Upper lobe of left lung (tissue), 6 donors: Measurements from ENCODE around the gene CIC. TPM values are rescaled to one million over a fixed set of nuclear protein-coding genes. Genes with fewer than 3 reads are reported as not detected.

Experiments used
- ATAC-seq, 2 donors: fragments of 200-7000 bp; cut with Tn5 transposase; one replicate each; pipeline ENCODE4 v1.9.1; 2022; ENCODE audit warnings: mild to moderate bottlenecking in 2 of 2, moderate library complexity in 2 of 2; ENCODE audit not compliant: low FRiP score in 2 of 2
- DNase-seq, 2 donors: peaks; one replicate each; pipeline ENCODE4 v3.0.0-alpha.2; 2019 to 2020
- H3K27ac ChIP-seq, 4 donors: fragments of 200-600 bp; sonication (generic); one replicate each; pipeline ENCODE4 v1.5.1; 2016 to 2019
- H3K27me3 ChIP-seq, 4 donors: fragments of 200-600 bp; sonication (generic); one replicate each; pipeline ENCODE4 v1.5.1; 2017 to 2019
- H3K36me3 ChIP-seq, 4 donors: fragments of 200-600 bp; sonication (generic); one replicate each; pipeline ENCODE4 v1.5.1; 2016 to 2019
- H3K4me1 ChIP-seq, 4 donors: fragments of 200-600 bp; sonication (generic); one replicate each; pipeline ENCODE4 v1.5.1; 2018 to 2019
- H3K4me3 ChIP-seq, 4 donors: fragments of 200-600 bp; sonication (generic); one replicate each; pipeline ENCODE4 v1.5.1; 2017 to 2019; ENCODE audit warnings: mild to moderate bottlenecking in 2 of 4, moderate library complexity in 1 of 4
- H3K9me3 ChIP-seq, 4 donors: fragments of 200-600 bp; sonication (generic); one replicate each; pipeline ENCODE4 v1.5.1; 2018 to 2019
- EP300 ChIP-seq, 4 donors: sonication (generic); formaldehyde crosslinking; IDR thresholded peaks; one replicate each; pipeline ENCODE4 v1.5.1; 2017; ENCODE audit warnings: antibody characterized with exemption in 4 of 4, control low read depth in 2 of 4
- POLR2A ChIP-seq, 4 donors: fragments of 450-650 bp; IDR thresholded peaks; one replicate each; pipeline ENCODE4 v1.5.1; 2016 to 2017; ENCODE audit warnings: antibody characterized with exemption in 4 of 4, mild to moderate bottlenecking in 2 of 4
- POLR2AphosphoS5 ChIP-seq, 2 donors: sonication (generic); formaldehyde crosslinking; IDR thresholded peaks; one replicate each; pipeline ENCODE4 v1.5.1; 2017; ENCODE audit warnings: antibody characterized with exemption in 2 of 2
- WGBS, 2 donors: methylation state at CpG; one replicate each; pipeline ENCODE4 v1.1.5; 2017 to 2018; 5-methylcytosine and 5-hydroxymethylcytosine counted together
- total RNA-seq, 6 donors: library from RNA; depleted of rRNA in 4 of 6; stranded (reverse); fragments of >200 nt in 4 of 6; gene quantifications; one replicate each; pipeline versions ENCODE4 v1.1.0 to v1.2.1, GENCODE V29; 2016 to 2021
- TF ChIP-seq, protein P1 (sequence below), 6 experiments: fragments of 450-650 bp in 4 of 6; fragments of 200-600 bp in 2 of 6; sonication (generic) in 2 of 6; IDR thresholded peaks; one replicate each; pipeline ENCODE4 v1.5.1; 2016 to 2019; ENCODE audit warnings: antibody characterized with exemption in 6 of 6
- donor health status: DM: no; HTN: no; CAD: no; lungs with moderate emphysema.
- donor health status: DM: no; HTN: yes; CAD: no; lungs with severe emphysema.

CIC gene
- total RNA-seq, 6 donors from 2014 or later = 52.6 to 170 (median 77.7) TPM

DNA sequence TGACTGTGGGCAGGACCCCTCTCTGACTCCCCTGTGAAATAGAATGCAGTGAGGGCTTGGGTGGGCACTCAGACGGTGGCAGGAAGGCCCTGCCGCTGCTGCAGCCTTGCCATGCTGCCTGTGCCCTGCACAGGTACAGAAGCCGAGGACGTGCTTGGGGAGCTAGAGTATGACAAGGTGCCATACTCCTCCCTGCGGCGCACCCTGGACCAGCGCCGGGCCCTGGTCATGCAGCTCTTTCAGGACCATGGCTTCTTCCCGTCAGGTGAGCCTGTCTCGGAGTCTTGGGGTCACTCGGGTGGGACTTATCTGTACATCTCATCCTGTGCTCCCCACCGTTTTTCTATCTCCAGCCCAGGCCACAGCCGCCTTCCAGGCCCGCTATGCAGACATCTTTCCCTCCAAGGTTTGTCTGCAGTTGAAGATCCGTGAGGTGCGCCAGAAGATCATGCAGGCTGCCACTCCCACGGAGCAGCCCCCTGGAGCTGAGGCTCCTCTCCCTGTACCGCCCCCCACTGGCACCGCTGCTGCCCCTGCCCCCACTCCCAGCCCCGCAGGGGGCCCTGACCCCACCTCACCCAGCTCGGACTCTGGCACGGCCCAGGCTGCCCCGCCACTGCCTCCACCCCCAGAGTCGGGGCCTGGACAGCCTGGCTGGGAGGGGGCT, 25.6 kb downstream of the CIC start:
- H3K27me3 ChIP-seq = no peaks in the 10 kb centered on the region
- TF ChIP-seq, protein P1, sequence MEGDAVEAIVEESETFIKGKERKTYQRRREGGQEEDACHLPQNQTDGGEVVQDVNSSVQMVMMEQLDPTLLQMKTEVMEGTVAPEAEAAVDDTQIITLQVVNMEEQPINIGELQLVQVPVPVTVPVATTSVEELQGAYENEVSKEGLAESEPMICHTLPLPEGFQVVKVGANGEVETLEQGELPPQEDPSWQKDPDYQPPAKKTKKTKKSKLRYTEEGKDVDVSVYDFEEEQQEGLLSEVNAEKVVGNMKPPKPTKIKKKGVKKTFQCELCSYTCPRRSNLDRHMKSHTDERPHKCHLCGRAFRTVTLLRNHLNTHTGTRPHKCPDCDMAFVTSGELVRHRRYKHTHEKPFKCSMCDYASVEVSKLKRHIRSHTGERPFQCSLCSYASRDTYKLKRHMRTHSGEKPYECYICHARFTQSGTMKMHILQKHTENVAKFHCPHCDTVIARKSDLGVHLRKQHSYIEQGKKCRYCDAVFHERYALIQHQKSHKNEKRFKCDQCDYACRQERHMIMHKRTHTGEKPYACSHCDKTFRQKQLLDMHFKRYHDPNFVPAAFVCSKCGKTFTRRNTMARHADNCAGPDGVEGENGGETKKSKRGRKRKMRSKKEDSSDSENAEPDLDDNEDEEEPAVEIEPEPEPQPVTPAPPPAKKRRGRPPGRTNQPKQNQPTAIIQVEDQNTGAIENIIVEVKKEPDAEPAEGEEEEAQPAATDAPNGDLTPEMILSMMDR (IDR thresholded peaks at IDR 0.05) = no peak
- no peak for TF ChIP-seq POLR2A (IDR thresholded peaks at IDR 0.05)
- no peak for TF ChIP-seq POLR2AphosphoS5 (IDR thresholded peaks at IDR 0.05)
- no peak for TF ChIP-seq EP300 (IDR thresholded peaks at IDR 0.05)
- H3K4me1 ChIP-seq = no peaks in the 10 kb centered on the region
- peaks cover 21 to 69% (median 57%) of the 10 kb centered on the region in 4 donors for H3K36me3 ChIP-seq
- no peak overlapping the region for H3K27ac ChIP-seq
- WGBS, 2 donors = 82 to 87% methylated on average over 15 to 24 of the region's 24 CpGs
- H3K4me3 ChIP-seq = no peak overlapping the region
- ATAC-seq = no peak
- peak in 1 of 2 donors; percentile 78 for DNase-seq
- no peaks in the 10 kb centered on the region for H3K9me3 ChIP-seq

DNA sequence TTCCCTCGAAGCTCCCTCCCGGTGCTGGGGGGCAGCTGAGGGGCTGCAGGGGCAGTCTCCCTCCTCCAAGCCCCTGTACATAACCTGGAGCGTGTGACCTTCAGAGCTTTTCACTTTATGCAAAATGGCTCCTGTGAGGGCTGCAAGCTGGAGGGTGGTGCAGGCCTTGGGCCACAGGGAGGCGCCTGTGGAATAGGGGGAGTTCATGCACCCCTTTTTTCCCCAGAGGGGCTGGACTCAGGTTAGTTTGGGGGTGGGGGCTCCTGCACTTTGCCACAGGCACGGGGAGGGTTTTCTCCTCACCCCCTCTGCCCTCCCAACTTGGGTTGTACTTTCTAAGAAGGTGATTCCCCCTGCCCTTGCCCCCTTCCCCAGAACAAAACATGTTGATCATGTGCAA, 26.3 kb downstream of the CIC start:
- TF ChIP-seq EP300 (IDR thresholded peaks at IDR 0.05) = no peak
- TF ChIP-seq, protein P1 (IDR thresholded peaks at IDR 0.05) = no peak
- TF ChIP-seq POLR2AphosphoS5 (IDR thresholded peaks at IDR 0.05) = no peak
- no peak for TF ChIP-seq POLR2A (IDR thresholded peaks at IDR 0.05)
- Histone ChIP-seq H3K9me3 (no peaks in the 10 kb centered on the region), H3K4me3 (no peak overlapping the region), H3K4me1 (no peaks in the 10 kb centered on the region), H3K36me3 (peaks cover 17 to 61% (median 49%) of the 10 kb centered on the region in 4 donors), H3K27ac (no peak overlapping the region), H3K27me3 (no peaks in the 10 kb centered on the region)
- DNase-seq (no peak), ATAC-seq (no peak)
- WGBS, 2 donors = 77 to 100% methylated on average over 1 to 5 of the region's 5 CpGs

DNA sequence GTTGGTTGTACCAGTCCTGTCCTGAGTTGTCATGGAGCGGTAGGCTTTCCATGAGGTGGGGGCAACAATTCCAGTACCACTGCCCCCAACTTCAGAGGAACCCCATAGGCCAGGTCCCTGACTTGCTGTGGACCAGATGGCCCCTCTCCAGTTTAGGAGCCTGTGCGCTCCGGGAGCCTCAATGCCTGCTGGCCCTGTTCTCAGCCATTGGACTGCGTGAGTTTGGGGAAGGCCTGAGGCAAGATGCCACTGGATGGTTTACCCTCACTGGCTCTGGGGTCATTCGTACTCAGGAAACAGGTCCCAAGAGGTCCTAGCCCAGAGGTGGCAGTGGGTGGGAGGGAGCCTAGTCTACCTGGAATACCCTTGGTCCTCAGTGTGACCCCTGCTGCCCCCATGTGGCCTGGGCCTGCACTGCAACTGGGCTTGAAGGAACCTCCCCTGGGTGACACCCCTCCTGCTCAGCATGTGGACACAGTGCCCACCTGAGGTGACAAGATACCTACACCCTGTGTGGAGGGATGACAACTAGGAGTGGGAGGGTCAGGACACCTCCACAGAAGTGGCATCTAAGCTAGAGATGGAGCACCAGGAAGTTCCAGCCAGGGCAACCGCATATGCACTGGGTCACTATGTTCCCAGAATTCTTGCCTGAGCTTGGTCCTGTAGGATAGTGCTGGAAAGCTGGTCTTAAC, 26.9 kb downstream of the CIC start:
- DNase-seq (peak; percentile 82 to 94), ATAC-seq (peak; percentile 82 to 88)
- no peaks in the 10 kb centered on the region for H3K27me3 ChIP-seq
- H3K4me3 ChIP-seq = no peak overlapping the region
- no peaks in the 10 kb centered on the region for H3K4me1 ChIP-seq
- TF ChIP-seq, protein P1 (IDR thresholded peaks at IDR 0.05) = peak; percentile 94 to 99 (median 96)
- TF ChIP-seq POLR2A (IDR thresholded peaks at IDR 0.05) = no peak
- no peak for TF ChIP-seq EP300 (IDR thresholded peaks at IDR 0.05)
- TF ChIP-seq POLR2AphosphoS5 (IDR thresholded peaks at IDR 0.05) = peak in 1 of 2 donors; percentile 27
- H3K36me3 ChIP-seq = peaks cover 11 to 55% (median 43%) of the 10 kb centered on the region in 4 donors
- 80 to 100% methylated on average over 1 to 6 of the region's 6 CpGs for WGBS, 2 donors
- H3K27ac ChIP-seq = no peak overlapping the region
- no peaks in the 10 kb centered on the region for H3K9me3 ChIP-seq

DNA sequence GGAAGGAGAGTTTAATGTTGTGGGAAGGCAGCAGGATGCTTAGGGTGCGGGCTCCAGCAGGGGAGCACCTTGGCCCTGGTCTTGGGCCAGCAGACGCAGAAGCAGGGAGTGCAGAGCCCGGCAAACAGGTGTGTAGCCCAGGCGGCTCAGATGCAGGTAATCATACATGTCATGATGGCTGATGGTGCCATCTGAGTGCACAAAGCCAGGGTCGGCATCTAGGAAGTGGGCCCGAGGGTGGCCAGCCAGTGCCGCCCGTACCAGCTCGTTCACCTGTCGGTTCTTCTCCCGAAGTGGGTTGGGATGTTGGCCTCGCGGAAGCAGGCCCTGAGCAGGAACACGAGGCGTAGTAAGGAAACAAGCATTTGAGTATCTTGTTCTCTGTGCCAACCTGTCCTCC, 28.0 kb downstream of the CIC start:
- no peak for TF ChIP-seq EP300 (IDR thresholded peaks at IDR 0.05)
- no peak for TF ChIP-seq POLR2A (IDR thresholded peaks at IDR 0.05)
- no peak for TF ChIP-seq POLR2AphosphoS5 (IDR thresholded peaks at IDR 0.05)
- TF ChIP-seq, protein P1 (IDR thresholded peaks at IDR 0.05) = no peak
- Histone ChIP-seq H3K27ac (no peak overlapping the region), H3K9me3 (no peaks in the 10 kb centered on the region), H3K4me1 (peaks cover 4 to 7% (median 6%) of the 10 kb centered on the region in 4 donors), H3K36me3 (peaks cover 8 to 44% (median 32%) of the 10 kb centered on the region in 4 donors), H3K27me3 (no peaks in the 10 kb centered on the region), H3K4me3 (no peak overlapping the region)
- DNase-seq = no peak
- no peak for ATAC-seq
- WGBS, 2 donors = 92 to 93% methylated on average over 6 to 15 of the region's 15 CpGs
